Sigmoid colon (tissue), 4 donors: Measurements from ENCODE around the gene DPRX.

Experiments used
- POLR2AphosphoS5 ChIP-seq, 4 donors: sonication (generic); formaldehyde crosslinking; IDR thresholded peaks; one replicate each; pipeline ENCODE4 v1.6.1; 2017; ENCODE audit warnings: antibody characterized with exemption in 4 of 4
- TF ChIP-seq, protein P1 (sequence below), 4 experiments: fragments of 450-650 bp in 3 of 4; fragments of 200-600 bp in 1 of 4; IDR thresholded peaks; one replicate each; pipeline ENCODE4 v1.5.1; 2016 to 2019; ENCODE audit warnings: antibody characterized with exemption in 4 of 4, mild to moderate bottlenecking in 3 of 4, moderate library complexity in 2 of 4

DNA sequence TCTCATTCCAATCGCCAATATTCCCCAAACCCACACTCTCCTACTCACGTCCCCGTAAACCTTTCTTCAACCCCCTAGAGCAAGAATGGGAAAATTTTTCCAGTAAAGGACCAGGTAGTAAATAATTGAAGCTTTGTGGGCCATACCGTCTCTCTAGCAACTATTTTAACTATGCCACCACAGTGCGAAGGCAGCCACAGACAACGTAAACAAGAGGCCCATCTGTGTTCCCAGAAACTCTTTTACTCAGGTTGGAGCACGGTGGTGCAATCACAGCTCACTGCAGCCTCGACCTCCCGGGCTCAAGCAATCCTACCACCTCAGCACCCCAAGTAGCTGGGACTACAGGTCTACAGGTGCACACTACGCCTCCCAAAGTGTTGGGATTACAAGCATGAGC lies 3.0 kb downstream of the DPRX start:
- TF ChIP-seq, protein P1, sequence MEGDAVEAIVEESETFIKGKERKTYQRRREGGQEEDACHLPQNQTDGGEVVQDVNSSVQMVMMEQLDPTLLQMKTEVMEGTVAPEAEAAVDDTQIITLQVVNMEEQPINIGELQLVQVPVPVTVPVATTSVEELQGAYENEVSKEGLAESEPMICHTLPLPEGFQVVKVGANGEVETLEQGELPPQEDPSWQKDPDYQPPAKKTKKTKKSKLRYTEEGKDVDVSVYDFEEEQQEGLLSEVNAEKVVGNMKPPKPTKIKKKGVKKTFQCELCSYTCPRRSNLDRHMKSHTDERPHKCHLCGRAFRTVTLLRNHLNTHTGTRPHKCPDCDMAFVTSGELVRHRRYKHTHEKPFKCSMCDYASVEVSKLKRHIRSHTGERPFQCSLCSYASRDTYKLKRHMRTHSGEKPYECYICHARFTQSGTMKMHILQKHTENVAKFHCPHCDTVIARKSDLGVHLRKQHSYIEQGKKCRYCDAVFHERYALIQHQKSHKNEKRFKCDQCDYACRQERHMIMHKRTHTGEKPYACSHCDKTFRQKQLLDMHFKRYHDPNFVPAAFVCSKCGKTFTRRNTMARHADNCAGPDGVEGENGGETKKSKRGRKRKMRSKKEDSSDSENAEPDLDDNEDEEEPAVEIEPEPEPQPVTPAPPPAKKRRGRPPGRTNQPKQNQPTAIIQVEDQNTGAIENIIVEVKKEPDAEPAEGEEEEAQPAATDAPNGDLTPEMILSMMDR (IDR thresholded peaks at IDR 0.05) = no peak
- no peak for TF ChIP-seq POLR2AphosphoS5 (IDR thresholded peaks at IDR 0.05)
